SHP77 treated with DMSO at 0.1 percent for 48 hours (cell line): ENCODE data around the gene PPIP5K1.
"Not testable (repeated sequence)": the region's sequence is repeated elsewhere in the genome, so short reads cannot be mapped to it uniquely, and the experiment has no call there.

Experiments
- DNase-seq: peaks from one replicate; lab custom pipeline; 2025; lab: John Stamatoyannopoulos, UW

The PPIP5K1 gene

GRCh38 chr15:43589778-43590466 is at the start of gene PPIP5K1:
Gene PPIP5K1, minus strand, starts transcription at chr15:43590208. Its CDS starts 5,704 bp downstream, at chr15:43584504.
- DNase-seq = not testable (repeated sequence)

- not testable (repeated sequence) for DNase-seq
Observed at GRCh38 chr15:43638464-43639204, 48.6 kb upstream of the PPIP5K1 start.

- not testable (repeated sequence) for DNase-seq
Observed at GRCh38 chr15:43626937-43627336, 36.9 kb upstream of the PPIP5K1 start.

- no peak for DNase-seq
Observed at GRCh38 chr15:43625106-43625505, 35.1 kb upstream of the PPIP5K1 start.

GRCh38 chr15:43622068-43622799 is 32.2 kb upstream of the PPIP5K1 start:
- DNase-seq = not testable (repeated sequence)

- DNase-seq = not testable (repeated sequence)
Observed at GRCh38 chr15:43618700-43619099, 28.7 kb upstream of the PPIP5K1 start, which contains the start of gene STRC. Gene STRC, minus strand, starts transcription at chr15:43618800. Its CDS starts 78 bp downstream, at chr15:43618722.

GRCh38 chr15:43617750-43618149 is 27.7 kb upstream of the PPIP5K1 start:
- DNase-seq = not testable (repeated sequence)

- not testable (repeated sequence) for DNase-seq
Observed at GRCh38 chr15:43602233-43602632, 12.2 kb upstream of the PPIP5K1 start.

- not testable (repeated sequence) for DNase-seq
Observed at GRCh38 chr15:43600200-43600599, 10.2 kb upstream of the PPIP5K1 start.

GRCh38 chr15:43599131-43599530 is 9.1 kb upstream of the PPIP5K1 start:
- not testable (repeated sequence) for DNase-seq

- DNase-seq = not testable (repeated sequence)
Observed at GRCh38 chr15:43593328-43594190, 3.6 kb upstream of the PPIP5K1 start, which contains the start of gene CKMT1B. Gene CKMT1B, plus strand, starts transcription at chr15:43594027. Its CDS starts 192 bp downstream, at chr15:43594219.

- not testable (repeated sequence) for DNase-seq
Observed at GRCh38 chr15:43592841-43593240, 2.8 kb upstream of the PPIP5K1 start.

GRCh38 chr15:43574607-43575006 is 15.4 kb downstream of the PPIP5K1 start:
- not testable (repeated sequence) for DNase-seq

- not testable (repeated sequence) for DNase-seq
Observed at GRCh38 chr15:43566615-43567014, 23.4 kb downstream of the PPIP5K1 start.

GRCh38 chr15:43563793-43564192 is 26.2 kb downstream of the PPIP5K1 start:
- DNase-seq = not testable (repeated sequence)

- DNase-seq = not testable (repeated sequence)
Observed at GRCh38 chr15:43562753-43563152, 27.3 kb downstream of the PPIP5K1 start.

- no peak for DNase-seq
Observed at GRCh38 chr15:43552986-43553385, 37.0 kb downstream of the PPIP5K1 start.

- DNase-seq = no peak
Observed at GRCh38 chr15:43552256-43552655, 37.8 kb downstream of the PPIP5K1 start.

GRCh38 chr15:43550527-43551363 is 39.3 kb downstream of the PPIP5K1 start:
- no peak for DNase-seq

- DNase-seq = no peak
Observed at GRCh38 chr15:43547539-43547938, 42.5 kb downstream of the PPIP5K1 start.
